IMR-90 (cell line): ENCODE measurements around the gene TBC1D22B. TPM values are rescaled to one million over a fixed set of nuclear protein-coding genes. Genes with fewer than 3 reads are reported as not detected.

Source experiments
- ATAC-seq: fragments of 200-7000 bp; cut with Tn5 transposase; 2 replicates; pipeline ENCODE4 v1.9.1; 2020; ENCODE audit warnings: low read depth, mild to moderate bottlenecking, moderate library complexity
- BruUV-seq: library from RNA; stranded (reverse); fragments of 400-500 nt; replicated peaks from 2 replicates; lab custom pipeline; 2021; lab: Mats Ljungman, UMichigan
- CTCF ChIA-PET: fragments of 300-600 bp; formaldehyde crosslinking; extraction: SDS; loops from one replicate; lab custom pipeline; 2021; ENCODE audit warnings: antibody characterized with exemption; lab: Yijun Ruan, JAX
- POLR2A ChIA-PET: fragments of 300-600 bp; sonication (Branson Sonifier 250); formaldehyde crosslinking; loops from one replicate; lab custom pipeline; 2022; ENCODE audit warnings: antibody characterized with exemption; ENCODE audit not compliant: unreplicated experiment; lab: Charles Lee
- DNase-seq: peaks from one replicate; pipeline ENCODE4 v3.0.0; 2013
- H2AFZ ChIP-seq: replicated peaks from 2 replicates; pipeline ENCODE3; 2013; ENCODE audit warnings: low read length, mild to moderate bottlenecking; ENCODE audit not compliant: poor library complexity
- H2AK5ac ChIP-seq: 2 replicates; pipeline ENCODE4 v1.6.1; 2013; ENCODE audit warnings: low read depth, low read length, inconsistent platforms
- H2AK9ac ChIP-seq: replicated peaks from 2 replicates; pipeline ENCODE3; 2013; ENCODE audit warnings: mild to moderate bottlenecking, low read depth, low read length, moderate library complexity; ENCODE audit not compliant: poor library complexity
- H2BK120ac ChIP-seq: 2 replicates; pipeline ENCODE4 v1.6.1; 2013; ENCODE audit warnings: low read depth, low read length, inconsistent platforms
- H2BK15ac ChIP-seq: 3 replicates; pipeline ENCODE4 v1.6.1; 2013; ENCODE audit warnings: low read depth, low read length, inconsistent platforms
- H2BK20ac ChIP-seq: 2 replicates; pipeline ENCODE4 v1.6.1; 2013; ENCODE audit warnings: low read depth, mild to moderate bottlenecking, inconsistent platforms, low read length, moderate library complexity
- H2BK5ac ChIP-seq: 2 replicates; pipeline ENCODE4 v1.6.1; 2013; ENCODE audit warnings: mild to moderate bottlenecking, low read depth, low read length, inconsistent platforms; ENCODE audit not compliant: poor library complexity, severe bottlenecking
- H3K14ac ChIP-seq: replicated peaks from 2 replicates; pipeline ENCODE4 v1.6.1; 2013; ENCODE audit warnings: low read depth, low read length, inconsistent platforms
- H3K18ac ChIP-seq: 2 replicates; pipeline ENCODE4 v1.6.1; 2013; ENCODE audit warnings: low read depth, low read length, control low read depth
- H3K23ac ChIP-seq: 2 replicates; pipeline ENCODE4 v1.6.1; 2013; ENCODE audit warnings: low read depth, low read length, inconsistent platforms
- H3K27ac ChIP-seq: 2 replicates; pipeline ENCODE4 v1.5.1; 2013; ENCODE audit warnings: mild to moderate bottlenecking, control low read depth, low read length; ENCODE audit not compliant: insufficient read depth
- H3K27me3 ChIP-seq: 2 replicates; pipeline ENCODE4 v1.6.1; 2013; ENCODE audit warnings: low read length; ENCODE audit not compliant: control insufficient read depth, insufficient read depth
- H3K36me3 ChIP-seq: 2 replicates; pipeline ENCODE4 v1.6.1; 2013; ENCODE audit warnings: low read length, mixed read lengths; ENCODE audit not compliant: control insufficient read depth, insufficient read depth
- H3K4ac ChIP-seq: 2 replicates; pipeline ENCODE4 v1.6.1; 2013; ENCODE audit warnings: low read depth, low read length, inconsistent platforms
- H3K4me1 ChIP-seq: 2 replicates; pipeline ENCODE4 v1.6.1; 2013; ENCODE audit warnings: low read length, mixed read lengths; ENCODE audit not compliant: control insufficient read depth, insufficient read depth
- H3K4me2 ChIP-seq: 2 replicates; pipeline ENCODE4 v1.6.1; 2013; ENCODE audit warnings: low read depth, mild to moderate bottlenecking, control low read depth, low read length, moderate library complexity
- H3K4me3 ChIP-seq: 2 replicates; pipeline ENCODE4 v1.5.1; 2013; ENCODE audit warnings: low read depth, mild to moderate bottlenecking, control low read depth, low read length, moderate library complexity; ENCODE audit not compliant: insufficient read depth
- H3K56ac ChIP-seq: 2 replicates; pipeline ENCODE4 v1.6.1; 2013; ENCODE audit warnings: low read length, inconsistent platforms; ENCODE audit not compliant: insufficient read depth; ENCODE audit errors: extremely low read depth
- H3K79me1 ChIP-seq, 2 experiments: 2 replicates each; pipeline ENCODE4 v1.6.1; 2013; ENCODE audit warnings: low read length in 2 of 2, inconsistent platforms in 1 of 2, low read depth in 1 of 2
- H3K9ac ChIP-seq: 2 replicates; pipeline ENCODE4 v1.6.1; 2013; ENCODE audit warnings: low read depth, low read length, control low read depth
- H3K9me1 ChIP-seq: 2 replicates; pipeline ENCODE4 v1.6.1; 2013; ENCODE audit warnings: low read length, inconsistent platforms; ENCODE audit not compliant: insufficient read depth
- H3K9me3 ChIP-seq: 2 replicates; pipeline ENCODE4 v1.6.1; 2013; ENCODE audit warnings: low read length; ENCODE audit not compliant: control insufficient read depth, insufficient read depth
- H4K20me1 ChIP-seq: 2 replicates; pipeline ENCODE4 v1.6.1; 2013; ENCODE audit warnings: low read length, inconsistent platforms; ENCODE audit not compliant: insufficient read depth
- H4K5ac ChIP-seq: 2 replicates; pipeline ENCODE4 v1.6.1; 2013; ENCODE audit warnings: mild to moderate bottlenecking, low read depth, low read length, control low read depth
- H4K8ac ChIP-seq, 2 experiments: 2 replicates each; pipeline ENCODE4 v1.6.1; 2013; ENCODE audit warnings: low read depth in 2 of 2, low read length in 2 of 2, control low read depth in 1 of 2, inconsistent platforms in 1 of 2
- H4K91ac ChIP-seq: 2 replicates; pipeline ENCODE4 v1.6.1; 2013; ENCODE audit warnings: low read depth, low read length, inconsistent platforms; ENCODE audit not compliant: insufficient read depth
- BHLHE40 ChIP-seq: fragments of 150-350 bp; IDR thresholded peaks from 2 replicates; pipeline ENCODE4 v1.6.1; 2016; ENCODE audit warnings: mild to moderate bottlenecking, low read depth, low read length
- CEBPB ChIP-seq: IDR thresholded peaks from 2 replicates; pipeline ENCODE4 v1.6.1; 2012; ENCODE audit warnings: low read depth, low read length, improper control_type of control experiment
- CHD1 ChIP-seq: IDR thresholded peaks from 2 replicates; pipeline ENCODE4 v1.6.1; 2012; ENCODE audit warnings: low read depth, low read length, improper control_type of control experiment
- ELK1 ChIP-seq: fragments of 150-350 bp; IDR thresholded peaks from 2 replicates; pipeline ENCODE4 v1.6.1; 2016; ENCODE audit warnings: low read depth, mild to moderate bottlenecking, low read length, moderate library complexity, borderline replicate concordance
- FOS ChIP-seq: fragments of 150-350 bp; IDR thresholded peaks from 2 replicates; pipeline ENCODE4 v1.6.1; 2016; ENCODE audit warnings: low read depth, low read length
- MAZ ChIP-seq: IDR thresholded peaks from 2 replicates; pipeline ENCODE4 v1.6.1; 2012; ENCODE audit warnings: low read depth, mild to moderate bottlenecking, low read length, improper control_type of control experiment, moderate library complexity, borderline replicate concordance
- MXI1 ChIP-seq: IDR thresholded peaks from 2 replicates; pipeline ENCODE4 v1.6.1; 2012; ENCODE audit warnings: low read depth, mild to moderate bottlenecking, low read length, moderate library complexity, borderline replicate concordance
- POLR2A ChIP-seq: IDR thresholded peaks from 2 replicates; pipeline ENCODE4 v1.6.1; 2012; ENCODE audit warnings: mild to moderate bottlenecking, low read depth, low read length
- RCOR1 ChIP-seq: IDR thresholded peaks from 2 replicates; pipeline ENCODE4 v1.6.1; 2012; ENCODE audit warnings: mild to moderate bottlenecking, low read length, improper control_type of control experiment; ENCODE audit not compliant: insufficient replicate concordance
- RFX5 ChIP-seq: IDR thresholded peaks from 2 replicates; pipeline ENCODE4 v1.8.0; 2012; ENCODE audit warnings: low read depth, mild to moderate bottlenecking, low read length, moderate library complexity
- USF2 ChIP-seq: fragments of 150-350 bp; IDR thresholded peaks from 2 replicates; pipeline ENCODE4 v1.6.1; 2017; ENCODE audit warnings: mild to moderate bottlenecking, antibody characterized with exemption, low read length, low read depth
- WGBS, 2 experiments: methylation state at CpG; one replicate each; pipeline versions ENCODE4 v1.1.5 to v1.1.7; 2013; ENCODE audit warnings: missing lambda C conversion rate in 2 of 2; ENCODE audit not compliant: insufficient read length in 1 of 2; ENCODE audit errors: extremely low coverage in 2 of 2; 5-methylcytosine and 5-hydroxymethylcytosine counted together
- dilution Hi-C: fragments of 300-500 bp; cut with HindIII; formaldehyde crosslinking; loops from one replicate; pipeline ENCODE4 v1.14.3; 2018; ENCODE audit warnings: low sequenced_read_pairs; ENCODE audit not compliant: unreplicated experiment
- in situ Hi-C: fragments of 300-500 bp; cut with MboI; formaldehyde crosslinking; loops from 3 replicates; pipeline ENCODE4 v1.14.3; 2019; ENCODE audit warnings: low sequenced_read_pairs, inconsistent platforms, mixed read lengths
- intact Hi-C: fragments of 100-400 bp; cut with micrococcal nuclease; formaldehyde crosslinking; loops from 2 replicates; pipeline ENCODE4 v1.10.0; 2022
- polyA plus RNA-seq, 3 experiments: library from polyadenylated mRNA; depleted of rRNA; stranded (reverse); fragments of >200 nt; gene quantifications; 2 replicates each; pipeline ENCODE4 v1.2.3, GENCODE V29; 2012; ENCODE audit warnings: low replicate concordance in 1 of 3
- total RNA-seq: library from RNA; depleted of rRNA; stranded (reverse); fragments of >200 nt; gene quantifications from 2 replicates; pipeline ENCODE4 v1.2.3, GENCODE V29; 2012
- TF ChIP-seq, protein P1 (sequence below): conservative IDR thresholded peaks from 2 replicates; pipeline ENCODE4 v1.5.1; 2012; ENCODE audit warnings: mild to moderate bottlenecking, low read depth, low read length, improper control_type of control experiment

TBC1D22B gene
- total and polyA plus RNA-seq, 2 of the 4 experiments (the other 2 are of a cell fraction): 6.6 to 7.5 TPM

- dilution Hi-C loops: no loop called here
- Histone ChIP-seq H3K9ac (no peak overlapping the region), H3K56ac (no peak overlapping the region), H2BK20ac (no peak overlapping the region), H3K9me3 (no peaks in the 10 kb centered on the region), H4K5ac (no peak overlapping the region), H3K79me1 (peaks cover 45 to 71% of the 10 kb centered on the region in 2 experiments), H2BK5ac (no peak overlapping the region), H2AFZ (no peak overlapping the region), H3K4ac (no peak overlapping the region), H2AK5ac (no peak overlapping the region; the same call in 1 of the 2 replicates), H3K9me1 (peaks cover 19% of the 10 kb centered on the region), H2BK15ac (no peak overlapping the region), H3K27me3 (no peaks in the 10 kb centered on the region), H3K27ac (no peak overlapping the region), H4K91ac (no peak overlapping the region), H3K4me1 (peaks cover 16% of the 10 kb centered on the region), H2AK9ac (no peak overlapping the region), H3K14ac (peak overlapping the region; percentile 20; the same call in 1 of the 2 replicates), H3K18ac (no peak overlapping the region), H3K36me3 (peaks cover 20% of the 10 kb centered on the region), H3K4me3 (no peak overlapping the region), H3K23ac (peak overlapping the region; percentile 32; the same call in 1 of the 2 replicates), H4K20me1 (peaks cover 19% of the 10 kb centered on the region; the same call in 1 of the 2 replicates), H4K8ac (no peak overlapping the region), H2BK120ac (no peak overlapping the region), H3K4me2 (no peak overlapping the region; the same call in 1 of the 2 replicates)
- no CpG with 5 or more reads among the region's 1 CpG for WGBS, 2 experiments
- TF ChIP-seq USF2 (no peak), CHD1 (no peak), POLR2A (no peak), MXI1 (no peak), RCOR1 (no peak), FOS (no peak), BHLHE40 (no peak), CEBPB (no peak), ELK1 (no peak), RFX5 (no peak), MAZ (no peak)
- TF ChIP-seq, protein P1, sequence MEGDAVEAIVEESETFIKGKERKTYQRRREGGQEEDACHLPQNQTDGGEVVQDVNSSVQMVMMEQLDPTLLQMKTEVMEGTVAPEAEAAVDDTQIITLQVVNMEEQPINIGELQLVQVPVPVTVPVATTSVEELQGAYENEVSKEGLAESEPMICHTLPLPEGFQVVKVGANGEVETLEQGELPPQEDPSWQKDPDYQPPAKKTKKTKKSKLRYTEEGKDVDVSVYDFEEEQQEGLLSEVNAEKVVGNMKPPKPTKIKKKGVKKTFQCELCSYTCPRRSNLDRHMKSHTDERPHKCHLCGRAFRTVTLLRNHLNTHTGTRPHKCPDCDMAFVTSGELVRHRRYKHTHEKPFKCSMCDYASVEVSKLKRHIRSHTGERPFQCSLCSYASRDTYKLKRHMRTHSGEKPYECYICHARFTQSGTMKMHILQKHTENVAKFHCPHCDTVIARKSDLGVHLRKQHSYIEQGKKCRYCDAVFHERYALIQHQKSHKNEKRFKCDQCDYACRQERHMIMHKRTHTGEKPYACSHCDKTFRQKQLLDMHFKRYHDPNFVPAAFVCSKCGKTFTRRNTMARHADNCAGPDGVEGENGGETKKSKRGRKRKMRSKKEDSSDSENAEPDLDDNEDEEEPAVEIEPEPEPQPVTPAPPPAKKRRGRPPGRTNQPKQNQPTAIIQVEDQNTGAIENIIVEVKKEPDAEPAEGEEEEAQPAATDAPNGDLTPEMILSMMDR: no peak
- ATAC-seq: peak; percentile 53
- intact Hi-C loops: loop anchor here (5.0 kb wide), 2 partner anchors 198 to 323 kb away; no protein-coding TSS in a partner anchor
- BruUV-seq: no TSS peak
- in situ Hi-C loops: no loop called here
- POLR2A ChIA-PET: no interaction called here
- CTCF ChIA-PET: interaction anchor here (0.6 kb wide), 2 partner anchors 17 to 1145 kb away, joined by 3 to 5 read pairs; no protein-coding TSS in a partner anchor
- peak; percentile 39 for DNase-seq
Measured at GRCh38 chr6:37369321-37370201, 112.0 kb downstream of the TBC1D22B start.
